ENCODE measurements around the gene KRT83.

KRT83 gene

DNA sequence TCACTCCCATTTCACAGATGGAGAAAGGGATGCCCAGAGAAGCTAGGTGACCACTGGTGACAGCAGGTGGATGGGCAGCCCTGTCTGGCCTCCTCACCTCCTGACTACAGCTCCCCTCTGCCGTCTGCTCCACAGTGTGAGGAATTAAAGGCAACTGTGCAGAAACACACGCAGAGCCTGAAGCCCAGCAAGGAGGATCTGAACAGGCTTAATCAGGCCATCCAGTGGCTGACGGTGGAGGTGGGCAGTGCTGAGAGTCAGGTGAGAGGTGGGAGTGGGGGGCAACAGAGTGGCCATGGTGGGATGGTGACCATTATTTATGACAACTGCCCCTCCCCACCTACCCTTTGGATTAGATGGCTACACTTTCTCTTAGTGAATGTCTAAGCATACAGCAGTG, 45.5 kb downstream of the KRT83 start:
- no peaks in the 10 kb centered on the region for H3F3A ChIP-seq (ENCODE audit: insufficient read depth, low read length)
- H3K36me3 ChIP-seq (ENCODE audit: insufficient read depth, low read length) = no peaks in the 10 kb centered on the region
- H3K9me2 ChIP-seq (ENCODE audit: low read depth, low read length) = no peaks in the 10 kb centered on the region
- H3K4me1 ChIP-seq (ENCODE audit: insufficient read depth, low read length, severe bottlenecking) = no peaks in the 10 kb centered on the region
- H3K9ac ChIP-seq (ENCODE audit: low read length) = no peak overlapping the region
- H4K20me1 ChIP-seq (ENCODE audit: insufficient read depth, low read length) = no peaks in the 10 kb centered on the region
- no peak overlapping the region for H2AFZ ChIP-seq (ENCODE audit: low read length)
- TF ChIP-seq EZH2 (IDR thresholded peaks at IDR 0.05; ENCODE audit: borderline replicate concordance, low read length) = no peak
- TF ChIP-seq, protein P1, sequence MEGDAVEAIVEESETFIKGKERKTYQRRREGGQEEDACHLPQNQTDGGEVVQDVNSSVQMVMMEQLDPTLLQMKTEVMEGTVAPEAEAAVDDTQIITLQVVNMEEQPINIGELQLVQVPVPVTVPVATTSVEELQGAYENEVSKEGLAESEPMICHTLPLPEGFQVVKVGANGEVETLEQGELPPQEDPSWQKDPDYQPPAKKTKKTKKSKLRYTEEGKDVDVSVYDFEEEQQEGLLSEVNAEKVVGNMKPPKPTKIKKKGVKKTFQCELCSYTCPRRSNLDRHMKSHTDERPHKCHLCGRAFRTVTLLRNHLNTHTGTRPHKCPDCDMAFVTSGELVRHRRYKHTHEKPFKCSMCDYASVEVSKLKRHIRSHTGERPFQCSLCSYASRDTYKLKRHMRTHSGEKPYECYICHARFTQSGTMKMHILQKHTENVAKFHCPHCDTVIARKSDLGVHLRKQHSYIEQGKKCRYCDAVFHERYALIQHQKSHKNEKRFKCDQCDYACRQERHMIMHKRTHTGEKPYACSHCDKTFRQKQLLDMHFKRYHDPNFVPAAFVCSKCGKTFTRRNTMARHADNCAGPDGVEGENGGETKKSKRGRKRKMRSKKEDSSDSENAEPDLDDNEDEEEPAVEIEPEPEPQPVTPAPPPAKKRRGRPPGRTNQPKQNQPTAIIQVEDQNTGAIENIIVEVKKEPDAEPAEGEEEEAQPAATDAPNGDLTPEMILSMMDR (IDR thresholded peaks at IDR 0.05; ENCODE audit: low read length) = no peak
- no peaks in the 10 kb centered on the region for H3K79me2 ChIP-seq (ENCODE audit: insufficient read depth, low read length)
- no peak overlapping the region for H3K27ac ChIP-seq (ENCODE audit: low read depth, low read length, poor library complexity, severe bottlenecking)
- no peaks in the 10 kb centered on the region for H3K9me3 ChIP-seq (ENCODE audit: low read length)
- H3K4me3 ChIP-seq (ENCODE audit: low read depth, low read length, poor library complexity, severe bottlenecking) = no peak overlapping the region
- H3K4me2 ChIP-seq (ENCODE audit: low read length) = no peak overlapping the region
- peaks cover 9% of the 10 kb centered on the region; the same call in 1 of the 2 replicates for H3K27me3 ChIP-seq (ENCODE audit: insufficient read depth, low read length)

DNA sequence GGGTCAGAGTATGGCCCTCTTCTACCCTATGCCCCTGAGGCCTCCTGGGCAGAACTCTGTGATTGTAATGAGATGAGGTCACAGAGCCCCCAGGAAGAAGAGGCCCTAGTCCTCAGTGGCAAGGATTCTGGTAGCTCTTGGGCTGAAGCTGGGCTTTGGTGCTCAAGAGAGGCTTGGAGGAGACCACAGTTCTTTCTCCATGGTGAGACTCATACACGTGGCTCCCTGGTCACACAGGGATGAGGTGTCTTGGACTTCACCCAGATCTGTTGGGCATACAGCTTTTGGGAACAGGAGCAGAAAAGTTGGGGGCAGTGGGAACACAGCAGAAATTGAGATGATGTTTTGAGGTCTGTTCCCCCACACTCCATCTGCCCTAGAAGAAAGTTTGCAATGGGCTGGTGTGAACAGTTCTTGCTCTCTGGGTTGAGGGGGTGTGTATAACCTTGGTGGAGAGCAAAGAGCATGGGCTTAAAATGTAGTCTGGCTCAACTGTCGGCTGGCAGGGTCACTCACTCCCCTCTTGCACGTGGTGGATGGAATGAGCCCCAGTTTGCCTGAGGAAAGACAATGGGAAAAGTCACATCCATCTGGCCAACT, 46.6 kb downstream of the KRT83 start, which contains the start of gene KRT86:
KRT86 (plus strand) TSS at position 125 of the 600 bp plus-strand sequence. CDS start 27,272 bp downstream, outside the sequence.
- H3K27ac ChIP-seq (ENCODE audit: low read depth, low read length, poor library complexity, severe bottlenecking) = no peak within 1 kb of the TSS
- H3K9me3 ChIP-seq (ENCODE audit: low read length) = no peaks in the 10 kb centered on the region
- no peaks in the 10 kb centered on the region for H3K9me2 ChIP-seq (ENCODE audit: low read depth, low read length)
- no peaks in the 10 kb centered on the region for H3F3A ChIP-seq (ENCODE audit: insufficient read depth, low read length)
- H3K4me3 ChIP-seq (ENCODE audit: low read depth, low read length, poor library complexity, severe bottlenecking) = no peak within 1 kb of the TSS
- H4K20me1 ChIP-seq (ENCODE audit: insufficient read depth, low read length) = no peaks in the 10 kb centered on the region
- H3K4me1 ChIP-seq (ENCODE audit: insufficient read depth, low read length, severe bottlenecking) = no peaks in the 10 kb centered on the region
- no peaks in the 10 kb centered on the region for H3K79me2 ChIP-seq (ENCODE audit: insufficient read depth, low read length)
- no peak within 1 kb of the TSS for H3K4me2 ChIP-seq (ENCODE audit: low read length)
- no peak within 1 kb of the TSS for H3K9ac ChIP-seq (ENCODE audit: low read length)
- no peak within 1 kb of the TSS for H2AFZ ChIP-seq (ENCODE audit: low read length)
- TF ChIP-seq, protein P1 (IDR thresholded peaks at IDR 0.05; ENCODE audit: low read length) = no peak
- H3K36me3 ChIP-seq (ENCODE audit: insufficient read depth, low read length) = no peaks in the 10 kb centered on the region
- peaks cover 9% of the 10 kb centered on the region; the same call in 1 of the 2 replicates for H3K27me3 ChIP-seq (ENCODE audit: insufficient read depth, low read length)

GRCh38 chr12:52271158-52271557, 50.0 kb downstream of the KRT83 start:
- no peak overlapping the region for H3K9ac ChIP-seq (ENCODE audit: low read length)
- no peaks in the 10 kb centered on the region for H3K4me1 ChIP-seq (ENCODE audit: insufficient read depth, low read length, severe bottlenecking)
- TF ChIP-seq, protein P1 (IDR thresholded peaks at IDR 0.05; ENCODE audit: low read length) = no peak
- TF ChIP-seq EZH2 (IDR thresholded peaks at IDR 0.05; ENCODE audit: borderline replicate concordance, low read length) = no peak
- no peaks in the 10 kb centered on the region for H4K20me1 ChIP-seq (ENCODE audit: insufficient read depth, low read length)
- no peaks in the 10 kb centered on the region for H3F3A ChIP-seq (ENCODE audit: insufficient read depth, low read length)
- H3K9me2 ChIP-seq (ENCODE audit: low read depth, low read length) = no peaks in the 10 kb centered on the region
- H3K79me2 ChIP-seq (ENCODE audit: insufficient read depth, low read length) = no peaks in the 10 kb centered on the region
- no peaks in the 10 kb centered on the region for H3K36me3 ChIP-seq (ENCODE audit: insufficient read depth, low read length)
- no peak overlapping the region for H2AFZ ChIP-seq (ENCODE audit: low read length)
- no peak overlapping the region for H3K4me2 ChIP-seq (ENCODE audit: low read length)
- no peaks in the 10 kb centered on the region for H3K9me3 ChIP-seq (ENCODE audit: low read length)
- no peaks in the 10 kb centered on the region for H3K27me3 ChIP-seq (ENCODE audit: insufficient read depth, low read length)
- H3K4me3 ChIP-seq (ENCODE audit: low read depth, low read length, poor library complexity, severe bottlenecking) = no peak overlapping the region
- H3K27ac ChIP-seq (ENCODE audit: low read depth, low read length, poor library complexity, severe bottlenecking) = no peak overlapping the region
